Caco-2 (cell line): ENCODE measurements around the gene DLEC1. TPM values are rescaled to one million over a fixed set of nuclear protein-coding genes. Genes with fewer than 3 reads are reported as not detected.
"Not testable (repeated sequence)": the region's sequence is repeated elsewhere in the genome, so short reads cannot be mapped to it uniquely, and the experiment has no call there.

ENCODE experiments used
- BruUV-seq: library from RNA; stranded (reverse); fragments of 400-500 nt; replicated peaks from 2 replicates; lab custom pipeline; 2021; lab: Mats Ljungman, UMichigan
- CTCF ChIA-PET: fragments of 300-600 bp; sonication (Branson Sonifier 250); formaldehyde crosslinking; loops from one replicate; lab custom pipeline; 2022; ENCODE audit warnings: antibody characterized with exemption; lab: Charles Lee
- POLR2A ChIA-PET: fragments of 300-600 bp; sonication (Branson Sonifier 250); formaldehyde crosslinking; loops from one replicate; lab custom pipeline; 2022; ENCODE audit warnings: antibody characterized with exemption; lab: Charles Lee
- DNase-seq, 2 experiments: peaks; one replicate each; pipeline versions ENCODE4 v3.0.0 to v3.0.0-alpha.2; 2020 to 2022
- H3K27me3 ChIP-seq: replicated peaks from 2 replicates; pipeline ENCODE4 v1.6.0; 2011; ENCODE audit warnings: low read length; ENCODE audit not compliant: control insufficient read depth, insufficient read depth
- H3K36me3 ChIP-seq: 2 replicates; pipeline ENCODE4 v1.5.1; 2011; ENCODE audit warnings: low read length; ENCODE audit not compliant: control insufficient read depth, insufficient read depth
- H3K4me1 ChIP-seq: fragments of 250-450 bp; sonication (Bioruptor Pico); 2 replicates; pipeline ENCODE4 v1.5.1; 2020; ENCODE audit warnings: mild to moderate bottlenecking
- H3K4me3 ChIP-seq: 2 replicates; pipeline ENCODE4 v1.5.1; 2011; ENCODE audit warnings: low read depth, mild to moderate bottlenecking, control low read depth, low read length
- H3K9me3 ChIP-seq: fragments of 250-450 bp; sonication (Bioruptor Pico); 2 replicates; pipeline ENCODE4 v1.5.1; 2020; ENCODE audit warnings: mild to moderate bottlenecking, moderate library complexity
- H3K27ac Mint-ChIP-seq: one replicate; pipeline ENCODE4 v1.8.0; 2022; ENCODE audit warnings: mixed read lengths; ENCODE audit not compliant: unreplicated experiment
- H3K27me3 Mint-ChIP-seq: one replicate; pipeline ENCODE4 v1.8.0; 2022; ENCODE audit warnings: mixed read lengths; ENCODE audit not compliant: insufficient read depth, unreplicated experiment
- H3K36me3 Mint-ChIP-seq: one replicate; pipeline ENCODE4 v1.8.0; 2022; ENCODE audit warnings: mild to moderate bottlenecking, mixed read lengths; ENCODE audit not compliant: insufficient read depth, unreplicated experiment
- H3K4me1 Mint-ChIP-seq: one replicate; pipeline ENCODE4 v1.8.0; 2022; ENCODE audit warnings: low read depth, mixed read lengths; ENCODE audit not compliant: unreplicated experiment
- H3K4me3 Mint-ChIP-seq: one replicate; pipeline ENCODE4 v1.8.0; 2022; ENCODE audit warnings: mild to moderate bottlenecking, moderate library complexity, mixed read lengths; ENCODE audit not compliant: unreplicated experiment
- H3K9me3 Mint-ChIP-seq: one replicate; pipeline ENCODE4 v1.8.0; 2022; ENCODE audit warnings: mixed read lengths; ENCODE audit not compliant: unreplicated experiment
- intact Hi-C: fragments of 100-400 bp; cut with micrococcal nuclease; formaldehyde crosslinking; loops from one replicate; pipeline ENCODE4 v1.10.0; 2022; ENCODE audit not compliant: unreplicated experiment
- total RNA-seq: library from RNA; stranded (reverse); gene quantifications from 2 replicates; pipeline ENCODE4 v1.2.3, GENCODE V29; 2022
- TF ChIP-seq, protein P1 (sequence below), 2 experiments: fragments of 200-600 bp in 1 of 2; IDR thresholded peaks; 1 replicate in 1 of 2; 2 replicates in 1 of 2; pipeline versions ENCODE4 v1.5.1 to v1.8.0; 2011 to 2022; ENCODE audit warnings: antibody characterized with exemption in 1 of 2, control low read depth in 1 of 2, inconsistent platforms in 1 of 2, low read depth in 1 of 2, low read length in 1 of 2, mild to moderate bottlenecking in 1 of 2, moderate library complexity in 1 of 2; ENCODE audit not compliant: insufficient read depth in 1 of 2, severe bottlenecking in 1 of 2, unreplicated experiment in 1 of 2

DLEC1 gene
- total RNA-seq, 1 experiment from 2014 or later, result 0.11 TPM

DNA sequence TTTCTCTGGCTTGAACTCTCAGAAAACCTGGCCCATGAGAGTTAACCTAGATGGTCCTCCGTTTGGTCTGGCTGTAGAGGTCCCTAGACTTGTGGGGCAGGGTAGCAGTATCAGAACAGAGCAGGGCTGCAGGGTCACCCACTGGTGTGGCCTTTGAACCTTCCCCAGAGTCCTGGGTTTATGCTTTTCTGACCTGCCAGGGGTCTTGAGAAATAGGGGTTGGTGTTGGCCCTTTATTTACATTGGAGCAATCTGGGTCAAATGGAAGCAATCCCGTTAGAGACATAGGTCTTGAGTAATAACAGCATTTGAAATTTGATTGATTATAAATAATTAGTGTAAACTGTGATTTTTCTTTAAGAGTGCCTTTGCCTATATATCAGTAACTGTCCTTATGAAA is 23.8 kb downstream of the DLEC1 start:
- Histone ChIP-seq H3K4me1 (no peaks in the 10 kb centered on the region), H3K9me3 (peaks cover 3% of the 10 kb centered on the region; the same call in 1 of the 2 replicates), H3K4me3 (no peak overlapping the region), H3K36me3 (no peaks in the 10 kb centered on the region), H3K27me3 (no peaks in the 10 kb centered on the region)
- intact Hi-C loops, result no loop called here
- H3K36me3 Mint-ChIP-seq, result no peaks in the 10 kb centered on the region
- no peak overlapping the region for H3K27ac Mint-ChIP-seq
- peaks cover 15% of the 10 kb centered on the region for H3K9me3 Mint-ChIP-seq
- no peak overlapping the region for H3K4me3 Mint-ChIP-seq
- H3K27me3 Mint-ChIP-seq, result no peaks in the 10 kb centered on the region
- no peak for DNase-seq
- POLR2A ChIA-PET, result no interaction called here
- TF ChIP-seq, protein P1, sequence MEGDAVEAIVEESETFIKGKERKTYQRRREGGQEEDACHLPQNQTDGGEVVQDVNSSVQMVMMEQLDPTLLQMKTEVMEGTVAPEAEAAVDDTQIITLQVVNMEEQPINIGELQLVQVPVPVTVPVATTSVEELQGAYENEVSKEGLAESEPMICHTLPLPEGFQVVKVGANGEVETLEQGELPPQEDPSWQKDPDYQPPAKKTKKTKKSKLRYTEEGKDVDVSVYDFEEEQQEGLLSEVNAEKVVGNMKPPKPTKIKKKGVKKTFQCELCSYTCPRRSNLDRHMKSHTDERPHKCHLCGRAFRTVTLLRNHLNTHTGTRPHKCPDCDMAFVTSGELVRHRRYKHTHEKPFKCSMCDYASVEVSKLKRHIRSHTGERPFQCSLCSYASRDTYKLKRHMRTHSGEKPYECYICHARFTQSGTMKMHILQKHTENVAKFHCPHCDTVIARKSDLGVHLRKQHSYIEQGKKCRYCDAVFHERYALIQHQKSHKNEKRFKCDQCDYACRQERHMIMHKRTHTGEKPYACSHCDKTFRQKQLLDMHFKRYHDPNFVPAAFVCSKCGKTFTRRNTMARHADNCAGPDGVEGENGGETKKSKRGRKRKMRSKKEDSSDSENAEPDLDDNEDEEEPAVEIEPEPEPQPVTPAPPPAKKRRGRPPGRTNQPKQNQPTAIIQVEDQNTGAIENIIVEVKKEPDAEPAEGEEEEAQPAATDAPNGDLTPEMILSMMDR (IDR thresholded peaks at IDR 0.05; ENCODE audit: insufficient read depth in 1 of 2, low read depth in 1 of 2, low read length in 1 of 2, severe bottlenecking in 1 of 2, unreplicated experiment in 1 of 2), result no peak
- BruUV-seq, result no TSS peak
- CTCF ChIA-PET, result no interaction called here
- no peaks in the 10 kb centered on the region for H3K4me1 Mint-ChIP-seq

DNA sequence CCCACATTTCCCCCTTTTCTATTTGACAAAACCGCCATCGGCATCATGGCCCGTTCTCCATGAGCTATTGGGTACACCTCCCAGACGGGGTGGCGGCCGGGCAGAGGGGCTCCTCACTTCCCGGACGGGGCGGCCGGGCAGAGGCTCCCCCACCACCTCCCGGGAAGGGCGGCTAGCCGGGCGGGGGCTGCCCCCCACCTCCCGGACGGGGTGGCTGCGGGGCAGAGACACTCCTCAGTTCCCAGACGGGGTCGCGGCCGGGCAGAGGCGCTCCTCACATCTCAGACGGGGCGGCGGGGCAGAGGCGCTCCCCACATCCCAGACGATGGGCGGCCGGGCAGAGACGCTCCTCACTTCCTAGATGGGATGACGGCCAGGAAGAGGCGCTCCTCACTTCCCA is 25.4 kb downstream of the DLEC1 start:
- H3K36me3 ChIP-seq, H3K27me3 Mint-ChIP-seq, CTCF ChIA-PET, BruUV-seq, H3K9me3 ChIP-seq, POLR2A ChIA-PET, H3K27ac Mint-ChIP-seq, intact Hi-C loops, DNase-seq, H3K4me3 Mint-ChIP-seq, H3K4me3 ChIP-seq, H3K4me1 ChIP-seq, H3K27me3 ChIP-seq, H3K4me1 Mint-ChIP-seq, H3K36me3 Mint-ChIP-seq: not testable (repeated sequence)
- H3K9me3 Mint-ChIP-seq, result peaks cover 15% of the 10 kb centered on the region

DNA sequence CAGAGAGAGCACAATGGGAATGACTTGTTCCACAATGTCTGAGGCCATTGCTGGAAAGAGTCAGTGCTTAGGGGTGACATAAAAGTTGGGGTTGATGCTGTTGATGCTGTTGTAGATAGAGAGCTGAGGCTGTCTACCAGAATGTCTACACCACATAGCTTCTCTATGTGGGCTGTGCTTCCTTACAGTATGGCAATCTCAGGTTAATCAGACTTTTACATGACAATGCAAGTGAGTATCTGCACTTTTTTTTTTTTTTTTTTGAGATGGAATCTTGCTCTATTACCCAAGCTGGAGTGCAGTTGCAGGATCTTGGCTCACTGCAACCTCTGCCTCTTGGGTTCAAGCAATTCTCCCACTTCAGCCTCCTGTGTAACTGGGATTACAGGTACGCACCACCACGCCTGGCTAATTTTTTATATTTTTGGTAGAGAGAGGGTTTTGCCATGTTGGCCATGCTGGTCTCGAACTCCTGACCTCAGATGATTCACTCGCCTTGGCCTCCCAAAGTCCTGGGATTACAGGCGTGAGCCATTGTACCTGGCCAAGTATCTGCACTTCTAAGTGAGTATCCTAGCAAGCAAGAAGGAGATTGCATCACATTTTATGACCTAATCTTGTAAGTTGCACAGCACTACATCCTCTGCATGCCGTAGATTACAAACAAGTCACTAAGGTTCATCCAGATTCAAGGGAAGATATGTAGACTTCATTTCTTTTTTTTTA is 28.7 kb downstream of the DLEC1 start:
- Mint-ChIP-seq H3K27ac (no peak overlapping the region), H3K9me3 (peaks cover 15% of the 10 kb centered on the region), H3K27me3 (no peaks in the 10 kb centered on the region), H3K4me1 (no peaks in the 10 kb centered on the region), H3K4me3 (no peak overlapping the region), H3K36me3 (no peaks in the 10 kb centered on the region)
- BruUV-seq, result TSS peak; percentile 74
- Histone ChIP-seq H3K27me3 (no peaks in the 10 kb centered on the region), H3K9me3 (peaks cover 3% of the 10 kb centered on the region; the same call in 1 of the 2 replicates), H3K4me3 (no peak overlapping the region), H3K4me1 (no peaks in the 10 kb centered on the region), H3K36me3 (no peaks in the 10 kb centered on the region)
- DNase-seq, result no peak
- intact Hi-C loops, result no loop called here
- CTCF ChIA-PET, result no interaction called here
- TF ChIP-seq, protein P1 (IDR thresholded peaks at IDR 0.05; ENCODE audit: insufficient read depth in 1 of 2, low read depth in 1 of 2, low read length in 1 of 2, severe bottlenecking in 1 of 2, unreplicated experiment in 1 of 2), result no peak
- POLR2A ChIA-PET, result no interaction called here
